Spleen (tissue), 11 donors: ENCODE measurements around the gene LAMC3. TPM values are rescaled to one million over a fixed set of nuclear protein-coding genes. Genes with fewer than 3 reads are reported as not detected.

Source experiments
- DNase-seq: peaks from one replicate; pipeline ENCODE4 v3.0.0-alpha.2; 2020
- H3K27ac ChIP-seq, 8 donors: fragments of 200-600 bp; sonication (generic) in 7 of 8; 1 replicate in 4 of 8; 2 replicates in 4 of 8; pipeline versions ENCODE4 v1.5.0 to v1.8.0; 2016 to 2021; ENCODE audit warnings: inconsistent platforms in 4 of 8, mild to moderate bottlenecking in 4 of 8, moderate library complexity in 1 of 8
- H3K27me3 ChIP-seq, 7 donors: fragments of 200-600 bp; sonication (generic) in 6 of 7; replicated peaks in 1 of 7; 1 replicate in 4 of 7; 2 replicates in 3 of 7; pipeline versions ENCODE4 v1.5.0 to v1.8.0; 2016 to 2021; ENCODE audit warnings: inconsistent platforms in 3 of 7, mild to moderate bottlenecking in 1 of 7
- H3K36me3 ChIP-seq, 6 donors: fragments of 200-600 bp; sonication (generic) in 5 of 6; 1 replicate in 4 of 6; 2 replicates in 2 of 6; pipeline versions ENCODE4 v1.5.0 to v1.8.0; 2016 to 2021; ENCODE audit warnings: inconsistent platforms in 2 of 6
- H3K4me1 ChIP-seq, 6 donors: fragments of 200-600 bp; sonication (generic) in 5 of 6; 1 replicate in 3 of 6; 2 replicates in 3 of 6; pipeline versions ENCODE4 v1.5.0 to v1.8.0; 2016 to 2021; ENCODE audit warnings: inconsistent platforms in 3 of 6
- H3K4me3 ChIP-seq, 8 donors: fragments of 200-600 bp; sonication (generic) in 7 of 8; 1 replicate in 4 of 8; 2 replicates in 4 of 8; pipeline versions ENCODE4 v1.5.0 to v1.8.0; 2016 to 2021; ENCODE audit warnings: inconsistent platforms in 4 of 8, mild to moderate bottlenecking in 4 of 8, moderate library complexity in 2 of 8
- H3K9me3 ChIP-seq, 8 donors: fragments of 200-600 bp; sonication (generic) in 7 of 8; 1 replicate in 4 of 8; 2 replicates in 4 of 8; pipeline versions ENCODE4 v1.5.0 to v1.8.0; 2016 to 2021; ENCODE audit warnings: inconsistent platforms in 4 of 8
- POLR2A ChIP-seq, 3 donors: fragments of 450-650 bp; IDR thresholded peaks; one replicate each; pipeline ENCODE4 v1.5.1; 2017; ENCODE audit warnings: antibody characterized with exemption in 3 of 3, mild to moderate bottlenecking in 1 of 3
- POLR2AphosphoS5 ChIP-seq, 3 donors: sonication (generic); formaldehyde crosslinking; IDR thresholded peaks; one replicate each; pipeline ENCODE4 v1.5.1; 2017; ENCODE audit warnings: antibody characterized with exemption in 3 of 3
- WGBS, 5 donors: extraction: QIAGEN DNeasy Blood & Tissue Kit in 3 of 5; methylation state at CpG; one replicate each; pipeline versions ENCODE4 v1.1.5 to v1.1.7; 2013 to 2018; 5-methylcytosine and 5-hydroxymethylcytosine counted together
- intact Hi-C: fragments of 100-400 bp; cut with DNase I; formaldehyde crosslinking; loops from one replicate; pipeline ENCODE4 v1.15.0; 2023; ENCODE audit warnings: low total_unique reads
- polyA plus RNA-seq, 3 donors: library from polyadenylated mRNA; stranded (reverse); fragments of 200-250 nt; gene quantifications; one replicate each; pipeline ENCODE4 v1.2.1, GENCODE V29; 2013
- total RNA-seq, 7 donors: library from RNA; depleted of rRNA in 3 of 7; stranded (reverse); fragments of >200 nt in 3 of 7; fragmentation: NEBNext Ultra II Directional in 4 of 7; extraction: Animal tissue kit (Norgen Biotek cat#: 25700) in 4 of 7; gene quantifications; one replicate each; pipeline versions ENCODE4 v1.1.0 to v1.2.1, GENCODE V29; 2016 to 2021
- TF ChIP-seq, protein P1 (sequence below), 11 experiments: fragments of 200-600 bp in 7 of 11; fragments of 450-650 bp in 4 of 11; sonication (generic) in 4 of 11; IDR thresholded peaks in 8 of 11; conservative IDR thresholded peaks in 3 of 11; 1 replicate in 7 of 11; 2 replicates in 4 of 11; pipeline versions ENCODE4 v1.4.0 to v1.8.0; 2016 to 2021; ENCODE audit warnings: antibody characterized with exemption in 11 of 11, inconsistent platforms in 4 of 11, mild to moderate bottlenecking in 1 of 11
- donor health status: healthy with polysubstance abuse.
- donor health status: DM: no; HTN: no; CAD: no; lungs with moderate emphysema.
- donor health status: DM: no; HTN: no; CAD: no.
- donor health status: Bipolar disorder and iron deficiency.
- donor health status: healthy.
- donor health status: DM: no; HTN: no; CAD: no.
- donor health status: DM: yes; HTN: yes; CAD: no.

The LAMC3 gene
- total and polyA plus RNA-seq, 10 donors = 9.1 to 79.5 (median 34.6) TPM

DNA sequence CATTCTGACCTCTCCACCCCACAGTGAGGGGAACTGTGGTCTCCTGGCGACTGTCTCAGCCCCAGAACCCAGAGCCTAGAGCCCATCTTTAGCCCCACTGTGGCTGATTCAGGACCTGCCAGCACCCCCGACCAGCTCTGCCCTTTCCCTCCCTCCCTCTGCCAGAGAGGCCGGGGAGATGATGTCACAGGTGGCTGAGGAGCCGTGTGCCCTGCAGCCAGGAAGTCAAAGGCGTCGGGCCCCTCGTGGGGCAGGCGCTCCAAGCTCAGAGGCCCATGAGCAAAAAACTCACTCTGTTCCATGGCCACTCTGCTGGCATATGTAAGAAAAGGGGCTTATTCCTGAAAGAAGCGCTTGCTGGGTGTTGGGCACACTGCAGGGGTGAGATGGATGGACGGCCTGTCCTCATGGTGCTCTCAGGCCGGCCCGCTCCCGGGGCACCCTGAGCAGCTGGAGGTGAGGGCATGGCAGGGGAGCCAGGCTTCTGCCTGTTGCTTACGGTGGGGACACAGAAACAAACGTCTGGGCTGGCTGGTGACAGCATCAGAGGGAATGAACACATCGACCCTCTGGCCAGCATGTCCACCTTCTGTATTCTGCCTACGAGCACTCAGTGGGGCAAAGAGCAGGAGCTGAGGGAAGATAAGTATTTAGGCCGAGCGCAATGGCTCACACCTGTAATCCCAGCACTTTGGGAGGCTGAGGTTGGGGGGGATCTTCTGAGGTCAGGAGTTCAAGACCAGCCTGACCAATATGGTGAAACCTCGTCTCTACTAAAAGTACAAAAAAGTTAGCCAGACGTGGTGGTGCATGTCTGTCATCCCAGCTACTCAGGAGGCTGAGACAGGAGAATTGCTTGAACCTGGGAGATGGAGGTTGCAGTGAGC is 41.1 kb downstream of the LAMC3 start:
- Histone ChIP-seq H3K9me3 (no peaks in the 10 kb centered on the region), H3K27ac (no peak overlapping the region), H3K27me3 (peaks cover 0 to 15% (median 0%) of the 10 kb centered on the region in 7 donors), H3K4me1 (peaks cover 0 to 12% (median 8%) of the 10 kb centered on the region in 6 donors), H3K36me3 (no peaks in the 10 kb centered on the region), H3K4me3 (no peak overlapping the region)
- 56 to 63% (median 62%) methylated on average over 16 to 21 of the region's 21 CpGs for WGBS, 5 donors
- DNase-seq = no peak
- TF ChIP-seq POLR2AphosphoS5 (IDR thresholded peaks at IDR 0.05) (no peak), POLR2A (IDR thresholded peaks at IDR 0.05) (no peak)
- TF ChIP-seq, protein P1, sequence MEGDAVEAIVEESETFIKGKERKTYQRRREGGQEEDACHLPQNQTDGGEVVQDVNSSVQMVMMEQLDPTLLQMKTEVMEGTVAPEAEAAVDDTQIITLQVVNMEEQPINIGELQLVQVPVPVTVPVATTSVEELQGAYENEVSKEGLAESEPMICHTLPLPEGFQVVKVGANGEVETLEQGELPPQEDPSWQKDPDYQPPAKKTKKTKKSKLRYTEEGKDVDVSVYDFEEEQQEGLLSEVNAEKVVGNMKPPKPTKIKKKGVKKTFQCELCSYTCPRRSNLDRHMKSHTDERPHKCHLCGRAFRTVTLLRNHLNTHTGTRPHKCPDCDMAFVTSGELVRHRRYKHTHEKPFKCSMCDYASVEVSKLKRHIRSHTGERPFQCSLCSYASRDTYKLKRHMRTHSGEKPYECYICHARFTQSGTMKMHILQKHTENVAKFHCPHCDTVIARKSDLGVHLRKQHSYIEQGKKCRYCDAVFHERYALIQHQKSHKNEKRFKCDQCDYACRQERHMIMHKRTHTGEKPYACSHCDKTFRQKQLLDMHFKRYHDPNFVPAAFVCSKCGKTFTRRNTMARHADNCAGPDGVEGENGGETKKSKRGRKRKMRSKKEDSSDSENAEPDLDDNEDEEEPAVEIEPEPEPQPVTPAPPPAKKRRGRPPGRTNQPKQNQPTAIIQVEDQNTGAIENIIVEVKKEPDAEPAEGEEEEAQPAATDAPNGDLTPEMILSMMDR (IDR thresholded peaks at IDR 0.05 in 8 of 11, conservative IDR thresholded peaks at IDR 0.05 in 3 of 11) = no peak
- intact Hi-C loops = loop anchor here (5.0 to 10.0 kb wide), 2 partner anchors 75 to 348 kb away; partner anchors contain the start of gene NUP214

DNA sequence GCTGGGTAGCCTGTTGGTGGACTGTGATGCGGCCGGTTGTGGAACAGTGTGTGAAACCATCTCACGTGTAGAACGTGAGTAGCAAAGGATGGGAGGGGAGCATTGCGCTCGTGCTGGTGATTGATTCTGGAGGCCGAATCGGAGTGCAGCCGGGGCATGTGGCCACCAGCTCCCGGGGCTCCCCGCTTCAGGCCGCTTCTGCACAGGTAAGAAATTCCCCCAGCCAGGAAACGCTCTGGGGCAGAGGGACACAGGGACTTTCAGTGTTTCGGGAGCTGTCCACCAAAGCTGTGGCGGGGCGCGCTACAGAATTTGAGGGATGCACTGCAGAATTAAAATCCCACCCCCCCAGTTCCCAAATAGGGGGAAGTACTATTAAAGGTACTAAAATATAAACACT is 41.9 kb downstream of the LAMC3 start:
- 89 to 94% (median 93%) methylated on average over 17 of the region's 17 CpGs for WGBS, 5 donors
- TF ChIP-seq, protein P1 (IDR thresholded peaks at IDR 0.05 in 8 of 11, conservative IDR thresholded peaks at IDR 0.05 in 3 of 11) = no peak
- TF ChIP-seq POLR2AphosphoS5 (IDR thresholded peaks at IDR 0.05) (no peak), POLR2A (IDR thresholded peaks at IDR 0.05) (no peak)
- DNase-seq = no peak

GRCh38 chr9:131051592-131052517 is 42.9 kb downstream of the LAMC3 start:
- Histone ChIP-seq H3K27me3 (peaks cover 0 to 15% (median 0%) of the 10 kb centered on the region in 7 donors), H3K36me3 (no peaks in the 10 kb centered on the region), H3K4me3 (no peak overlapping the region), H3K9me3 (no peaks in the 10 kb centered on the region), H3K27ac (no peak overlapping the region), H3K4me1 (peaks cover 0 to 4% (median 1%) of the 10 kb centered on the region in 6 donors)
- 84 to 94% (median 86%) methylated on average over 25 of the region's 25 CpGs for WGBS, 5 donors
- TF ChIP-seq, protein P1 (IDR thresholded peaks at IDR 0.05 in 8 of 11, conservative IDR thresholded peaks at IDR 0.05 in 3 of 11) = no peak
- TF ChIP-seq POLR2A (IDR thresholded peaks at IDR 0.05) = no peak
- no peak for TF ChIP-seq POLR2AphosphoS5 (IDR thresholded peaks at IDR 0.05)
- no peak for DNase-seq
- intact Hi-C loops = loop anchor here (10.0 kb wide), 1 partner anchor 73 kb away; the partner anchor contains the start of gene NUP214

More for the DNA sequence above, 41.9 kb downstream of the LAMC3 start:
- peaks cover 0 to 15% (median 0%) of the 10 kb centered on the region in 7 donors for H3K27me3 ChIP-seq
- H3K36me3 ChIP-seq = no peaks in the 10 kb centered on the region
- no peak overlapping the region for H3K4me3 ChIP-seq
- H3K27ac ChIP-seq = no peak overlapping the region
- H3K9me3 ChIP-seq = no peaks in the 10 kb centered on the region
- intact Hi-C loops = loop anchor here (10.0 kb wide), 1 partner anchor 74 kb away; the partner anchor contains the start of gene NUP214
- peaks cover 0 to 12% (median 8%) of the 10 kb centered on the region in 6 donors for H3K4me1 ChIP-seq
